Activated CD8-positive, alpha-beta memory T cell treated with anti-CD3 and anti-CD28 coated beads, Interleukin-2, amount 50 U/mL, for 1 hour (primary cell): ENCODE results near the gene SPATA31E1.
"Not testable (repeated sequence)": the region's sequence is repeated elsewhere in the genome, so short reads cannot be mapped to it uniquely, and the experiment has no call there.

ENCODE experiments used
- DNase-seq: peaks from one replicate; pipeline ENCODE4 v3.0.0-alpha.2; 2020; ENCODE audit errors: extremely low read depth

The SPATA31E1 gene

DNA sequence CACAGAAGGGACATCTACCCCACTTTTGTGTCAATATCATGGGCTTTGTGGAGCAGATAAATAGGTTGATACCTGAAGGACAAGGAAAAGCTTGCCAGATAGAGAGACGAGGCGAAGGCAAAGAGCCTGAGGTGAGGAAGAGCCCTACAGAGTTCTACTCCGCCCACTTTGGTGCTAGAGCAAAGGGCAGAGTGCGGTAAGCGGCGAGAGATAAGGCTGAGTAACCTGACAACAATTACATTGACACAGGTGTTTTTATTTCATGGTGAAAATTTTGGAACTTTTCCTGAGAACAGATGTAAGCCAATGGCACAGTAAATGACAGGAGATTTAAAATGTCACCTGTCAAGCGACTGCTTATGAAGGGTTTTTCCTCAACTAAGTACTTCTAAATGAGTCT is 51.8 kb downstream of the SPATA31E1 start:
- not testable (repeated sequence) for DNase-seq

DNA sequence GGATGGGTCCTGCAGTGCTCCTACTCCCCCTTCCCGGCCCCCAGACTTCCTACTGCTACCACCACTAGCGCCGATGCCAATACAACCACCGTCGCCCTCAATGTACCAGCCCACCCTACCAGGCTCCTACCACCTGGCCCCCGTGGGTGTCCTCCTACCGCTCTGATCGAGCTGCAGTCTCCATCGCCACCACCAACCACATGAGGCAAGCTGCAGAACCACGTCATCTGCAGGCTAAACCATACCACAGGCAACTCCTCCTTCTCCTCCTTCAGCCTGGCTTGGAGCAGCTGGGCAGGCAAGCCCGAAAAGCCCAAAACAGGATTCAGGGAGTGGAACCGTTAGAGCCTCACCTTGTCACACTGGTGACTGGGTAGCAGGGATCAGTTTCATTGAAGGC is 54.7 kb downstream of the SPATA31E1 start:
- DNase-seq = not testable (repeated sequence)

DNA sequence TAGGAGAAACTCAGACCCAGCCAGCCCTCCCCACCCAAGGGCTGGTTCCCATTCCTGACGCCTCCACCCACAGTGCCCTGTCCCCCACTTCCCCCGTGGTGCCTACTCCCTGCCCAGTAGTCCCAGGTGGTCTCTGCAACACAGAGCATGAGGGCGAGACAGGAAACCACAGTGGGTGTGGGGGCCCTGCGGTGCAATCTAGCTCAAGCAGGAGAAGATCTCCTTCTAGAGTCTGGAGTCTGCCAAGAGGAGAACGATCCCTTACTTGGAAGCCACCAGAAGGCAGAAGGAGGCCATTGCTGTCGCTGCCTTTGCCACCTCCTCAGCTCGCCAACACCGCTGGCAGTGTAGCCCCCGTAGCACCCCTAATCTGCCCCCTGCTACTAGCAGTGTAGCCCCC is 55.2 kb downstream of the SPATA31E1 start:
- not testable (repeated sequence) for DNase-seq

DNA sequence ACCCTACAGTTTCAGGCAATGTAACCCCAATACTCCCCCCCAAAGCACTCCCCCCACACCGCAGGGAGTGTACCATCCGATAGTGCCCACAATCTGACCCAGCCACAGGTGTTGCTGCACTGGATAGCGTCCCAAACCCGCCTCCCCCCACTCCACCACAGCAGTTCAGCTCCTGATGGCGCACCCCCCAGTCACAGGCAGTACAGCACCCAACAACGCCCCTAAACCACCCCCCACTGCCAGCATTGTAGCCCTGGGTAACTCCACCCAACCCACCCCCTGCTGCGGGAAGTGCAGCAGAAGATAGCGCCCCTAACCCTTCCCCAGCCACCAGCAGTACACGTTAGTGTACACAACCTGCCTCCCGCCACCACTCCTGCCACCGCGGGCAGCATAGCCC is 55.7 kb downstream of the SPATA31E1 start:
- not testable (repeated sequence) for DNase-seq
